Umbilical cord (tissue), 2 donors: ENCODE measurements around the gene CIART. TPM values are rescaled to one million over a fixed set of nuclear protein-coding genes. Genes with fewer than 3 reads are reported as not detected.
"Not testable (repeated sequence)": the region's sequence is repeated elsewhere in the genome, so short reads cannot be mapped to it uniquely, and the experiment has no call there.

Experiments used
- DNase-seq: peaks from one replicate; pipeline ENCODE4 v3.0.0-alpha.2; 2015; ENCODE audit warnings: low spot score
- total RNA-seq: library from RNA; depleted of rRNA; stranded (reverse); fragments of >200 nt; gene quantifications from one replicate; pipeline ENCODE4 v1.2.3, GENCODE V29; 2014; ENCODE audit warnings: low replicate concordance; ENCODE audit not compliant: insufficient read depth

The CIART gene
- total RNA-seq, 1 donor from 2014 or later = 3.4 TPM

DNA sequence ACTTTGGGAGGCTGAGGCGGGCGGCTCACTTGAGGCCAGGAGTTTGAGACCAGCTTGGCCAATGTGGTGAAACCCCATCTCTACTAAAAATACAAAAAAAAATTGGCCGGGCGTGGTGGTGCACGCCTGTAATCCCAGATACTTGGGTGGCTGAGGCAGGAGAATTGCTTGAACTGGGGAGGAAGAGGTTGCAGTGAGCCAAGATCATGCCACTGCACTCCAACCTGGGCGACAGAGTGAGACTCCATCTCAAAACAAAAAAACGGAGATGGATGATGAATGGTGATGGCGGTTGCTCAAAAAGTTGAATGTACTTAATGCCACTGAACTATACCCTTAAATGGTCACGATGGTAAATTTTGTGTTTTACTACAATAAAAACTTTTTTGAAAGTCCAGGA lies 26.2 kb downstream of the CIART start:
- DNase-seq = not testable (repeated sequence)

DNA sequence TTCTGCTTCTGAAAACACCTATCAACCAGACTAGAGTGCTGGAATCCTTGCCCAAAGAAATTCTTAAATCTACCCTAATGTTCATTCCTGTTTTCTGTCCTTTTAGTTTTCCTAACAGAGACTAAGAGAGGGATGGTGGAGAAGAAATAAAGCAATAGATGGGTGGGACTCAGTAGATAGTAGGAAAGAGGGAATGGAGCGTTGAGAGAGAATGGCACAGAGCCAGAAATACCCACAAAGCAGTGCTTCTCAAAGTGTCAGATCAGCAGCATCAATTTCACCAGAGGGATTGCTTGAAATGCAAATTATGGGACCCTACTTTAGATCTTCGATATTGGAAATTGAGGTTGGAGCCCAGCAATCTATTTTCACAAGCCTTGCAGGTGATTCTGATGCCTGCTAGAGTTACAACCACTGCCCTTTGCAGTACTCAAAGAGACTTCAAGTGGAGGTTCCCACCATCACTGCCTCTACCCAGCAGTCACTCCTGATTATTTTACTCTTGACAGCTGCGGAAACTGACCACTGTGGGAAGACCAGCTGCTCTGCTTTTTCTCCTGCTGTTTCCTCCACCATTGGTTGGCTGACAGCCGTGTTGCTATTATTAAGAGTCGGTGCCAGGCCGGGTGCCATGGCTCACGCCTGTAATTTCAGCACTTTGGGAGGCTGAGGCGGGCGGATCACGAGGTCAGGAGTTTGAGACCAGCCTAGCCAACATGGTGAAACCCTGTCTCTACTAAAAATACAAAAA lies 27.6 kb downstream of the CIART start:
- no peak for DNase-seq

DNA sequence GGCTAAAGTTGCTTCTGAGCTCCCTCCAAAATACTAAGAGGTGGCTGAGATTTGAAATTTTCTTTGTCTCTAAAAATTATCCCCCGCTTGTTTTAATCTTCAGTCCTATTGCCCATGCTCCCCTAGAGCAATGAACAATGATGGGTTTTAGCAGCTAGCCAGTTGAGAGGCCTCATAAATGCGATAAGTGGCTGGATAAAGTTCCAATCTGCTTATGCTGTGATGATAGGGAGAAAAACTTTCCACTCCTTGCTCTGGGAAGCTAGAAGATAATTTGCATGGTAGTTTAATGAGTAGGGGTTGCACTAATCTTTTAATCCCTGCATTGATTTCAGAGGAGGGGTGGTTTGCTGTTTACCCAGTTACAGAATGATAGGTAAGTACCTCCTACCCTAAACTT lies 29.4 kb downstream of the CIART start:
- DNase-seq = no peak

DNA sequence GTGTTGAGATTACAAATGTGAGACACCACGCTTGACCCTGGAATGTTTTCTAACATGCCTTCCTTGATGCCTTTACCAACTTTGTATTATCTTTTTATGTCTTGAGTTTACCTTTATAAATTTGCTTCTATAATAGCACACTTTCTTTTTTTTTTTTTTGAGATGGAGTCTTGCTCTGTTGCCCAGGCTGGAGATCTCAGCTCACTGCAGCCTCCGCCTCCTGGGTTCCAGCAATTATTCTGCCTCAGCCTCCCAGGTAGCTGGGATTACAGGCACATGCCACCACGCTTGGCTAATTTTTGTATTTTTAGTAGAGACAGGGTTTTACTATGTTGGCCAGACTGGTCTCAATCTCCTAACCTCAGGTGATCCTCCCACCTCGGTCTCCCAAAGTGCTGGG lies 32.3 kb downstream of the CIART start:
- not testable (repeated sequence) for DNase-seq

DNA sequence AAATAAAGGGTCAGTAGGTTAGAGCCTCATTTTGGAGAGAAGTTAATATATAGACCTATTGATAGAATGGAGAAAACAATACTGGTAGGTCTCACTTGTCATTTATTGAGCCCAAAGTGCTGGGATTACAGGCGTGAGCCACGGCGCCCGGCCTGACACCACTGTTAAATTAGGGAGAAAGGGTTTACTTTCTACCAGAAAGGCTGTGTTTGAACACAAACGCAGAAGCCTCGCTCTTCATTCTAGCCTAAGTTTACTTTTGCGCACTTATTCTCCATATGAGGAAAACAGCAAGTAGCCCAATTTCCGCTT lies 38.3 kb downstream of the CIART start:
- DNase-seq = no peak

DNA sequence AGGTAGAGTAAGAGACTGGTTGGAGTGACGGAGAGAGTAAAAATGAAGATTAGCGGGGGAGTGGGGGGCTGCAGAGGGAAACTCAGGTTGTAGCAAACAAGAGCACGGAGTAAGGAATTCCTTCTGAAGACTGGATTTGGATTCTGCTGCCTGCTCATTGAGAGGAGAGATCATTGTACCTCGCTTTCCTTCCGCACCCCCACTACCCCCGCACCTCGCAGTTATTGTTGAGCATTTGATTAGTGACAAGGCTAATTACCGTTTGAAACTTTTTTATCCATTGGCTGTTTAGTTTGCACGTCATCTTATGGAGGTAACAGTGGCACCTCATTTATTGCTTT lies 39.4 kb downstream of the CIART start:
- peak; percentile 3 for DNase-seq

DNA sequence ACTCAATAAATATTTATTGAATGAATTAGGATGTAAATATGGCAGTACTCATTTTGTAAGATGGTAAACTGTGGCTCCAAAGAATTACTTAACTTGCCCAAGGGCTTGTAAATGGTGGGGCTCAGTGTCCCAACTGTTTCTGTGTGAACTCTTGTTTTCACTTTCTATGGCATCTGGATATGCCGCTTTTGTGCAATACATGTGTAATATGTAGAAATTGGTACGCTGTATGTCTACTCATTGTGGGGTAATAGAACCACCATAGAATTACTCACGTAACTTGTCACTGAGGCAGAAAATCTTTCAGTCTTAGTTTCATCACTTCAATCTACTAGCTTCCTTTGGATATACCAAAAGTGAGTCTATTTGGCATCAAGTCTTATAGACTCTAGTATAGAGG lies 40.0 kb downstream of the CIART start:
- no peak for DNase-seq

DNA sequence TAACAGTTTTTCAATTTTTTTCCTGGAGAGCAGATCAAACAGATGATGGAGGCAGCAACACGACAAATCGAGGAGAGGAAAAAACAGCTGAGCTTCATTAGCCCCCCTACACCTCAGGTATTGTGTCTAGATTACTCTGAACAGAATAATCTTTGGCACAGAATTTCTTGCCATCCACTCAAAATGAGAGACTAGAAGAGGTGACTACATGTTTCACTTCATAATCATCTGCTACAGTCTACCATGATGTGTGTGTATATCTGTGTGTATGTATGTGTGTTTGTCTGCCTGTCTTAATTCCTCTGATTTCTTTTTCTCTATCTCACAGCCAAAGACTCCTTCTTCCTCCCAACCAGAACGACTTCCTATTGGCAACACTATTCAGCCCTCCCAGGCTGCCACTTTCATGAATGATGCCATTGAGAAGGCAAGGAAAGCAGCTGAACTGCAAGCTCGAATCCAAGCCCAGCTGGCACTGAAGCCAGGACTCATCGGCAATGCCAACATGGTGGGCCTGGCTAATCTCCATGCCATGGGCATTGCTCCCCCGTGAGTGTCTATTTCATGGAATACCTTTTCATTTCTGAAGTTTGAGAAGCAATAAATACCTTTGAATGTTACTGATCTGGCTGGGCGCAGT lies 50.4 kb downstream of the CIART start:
- no peak for DNase-seq

Other genes starting within 250 kb of the CIART start
- gene VPS45, start 214.8 kb upstream of the CIART start, total RNA-seq = 43.6 TPM
- gene PLEKHO1, start 132.6 kb upstream of the CIART start, total RNA-seq = 84.7 TPM
- gene ANP32E, start 46.4 kb upstream of the CIART start, total RNA-seq = 29.9 TPM
- gene CA14, start 24.8 kb upstream of the CIART start, total RNA-seq = 0.48 TPM
- 49.6 TPM for gene APH1A, start 13.5 kb upstream of the CIART start, total RNA-seq
- 75.4 TPM for gene C1orf54, start 9.8 kb upstream of the CIART start, total RNA-seq
- 32.0 TPM for gene MRPS21, start 11.3 kb downstream of the CIART start, total RNA-seq
- 74.4 TPM for gene PRPF3, start 39.0 kb downstream of the CIART start, total RNA-seq
- 11.1 TPM for gene RPRD2, start 81.6 kb downstream of the CIART start, total RNA-seq
- 17.8 TPM for gene TARS2, start 204.9 kb downstream of the CIART start, total RNA-seq
- gene ECM1, start 225.6 kb downstream of the CIART start, total RNA-seq = 4.3 TPM
- gene FALEC, start 233.2 kb downstream of the CIART start, total RNA-seq = not detected